Uterus (tissue), 4 donors: ENCODE data around the gene ARL13A. TPM values are rescaled to one million over a fixed set of nuclear protein-coding genes. Genes with fewer than 3 reads are reported as not detected.
"Not testable (repeated sequence)": the region's sequence is repeated elsewhere in the genome, so short reads cannot be mapped to it uniquely, and the experiment has no call there.

ENCODE experiments used
- DNase-seq, 2 donors: peaks; one replicate each; pipeline ENCODE4 v3.0.0-alpha.2; 2019 to 2020
- H3K27ac ChIP-seq, 2 donors: fragments of 200-600 bp; sonication (generic); 1 replicate in 1 of 2; 2 replicates in 1 of 2; pipeline ENCODE4 v1.5.1; 2016 to 2018
- H3K27me3 ChIP-seq, 2 donors: fragments of 200-600 bp; sonication (generic); one replicate each; pipeline ENCODE4 v1.5.1; 2018 to 2019; ENCODE audit warnings: control low read depth in 1 of 2
- H3K36me3 ChIP-seq, 2 donors: fragments of 200-600 bp; sonication (generic); one replicate each; pipeline ENCODE4 v1.5.1; 2019; ENCODE audit warnings: control low read depth in 1 of 2
- H3K4me1 ChIP-seq, 2 donors: fragments of 200-600 bp; sonication (generic); one replicate each; pipeline ENCODE4 v1.5.1; 2018 to 2019; ENCODE audit warnings: control low read depth in 1 of 2
- H3K4me3 ChIP-seq, 2 donors: fragments of 200-600 bp; sonication (generic); 1 replicate in 1 of 2; 2 replicates in 1 of 2; pipeline ENCODE4 v1.5.1; 2018 to 2019; ENCODE audit warnings: mild to moderate bottlenecking in 1 of 2
- H3K9me3 ChIP-seq, 2 donors: fragments of 200-600 bp; sonication (generic); one replicate each; pipeline ENCODE4 v1.5.1; 2019; ENCODE audit warnings: control low read depth in 1 of 2
- POLR2A ChIP-seq, 2 donors: fragments of 450-650 bp; IDR thresholded peaks; one replicate each; pipeline ENCODE4 v1.6.1; 2016; ENCODE audit warnings: antibody characterized with exemption in 2 of 2, mild to moderate bottlenecking in 1 of 2, moderate library complexity in 1 of 2
- intact Hi-C: fragments of 100-400 bp; cut with DNase I; formaldehyde crosslinking; loops from one replicate; pipeline ENCODE4 v1.15.1; 2023; ENCODE audit warnings: low total_unique reads
- total RNA-seq, 4 donors: library from RNA; depleted of rRNA in 3 of 4; stranded (reverse); fragments of >200 nt in 3 of 4; gene quantifications; one replicate each; pipeline versions ENCODE4 v1.1.0 to v1.2.4, GENCODE V29; 2014 to 2023
- TF ChIP-seq, protein P1 (sequence below), 4 experiments: fragments of 200-600 bp in 2 of 4; fragments of 450-650 bp in 2 of 4; sonication (generic) in 2 of 4; IDR thresholded peaks; one replicate each; pipeline ENCODE4 v1.5.1; 2016 to 2019; ENCODE audit warnings: antibody characterized with exemption in 4 of 4, mild to moderate bottlenecking in 2 of 4, moderate library complexity in 1 of 4
- donor health status: DM: yes; HTN: yes; CAD: no.

Gene ARL13A
- total RNA-seq, 4 donors from 2014 or later = not detected

- no peak for DNase-seq
- Histone ChIP-seq H3K9me3 (no peaks in the 10 kb centered on the region), H3K36me3 (no peaks in the 10 kb centered on the region), H3K27ac (no peak overlapping the region), H3K27me3 (no peaks in the 10 kb centered on the region), H3K4me3 (no peak overlapping the region), H3K4me1 (no peaks in the 10 kb centered on the region)
- intact Hi-C loops = no loop called here
- no peak for TF ChIP-seq POLR2A (IDR thresholded peaks at IDR 0.05)
- TF ChIP-seq, protein P1, sequence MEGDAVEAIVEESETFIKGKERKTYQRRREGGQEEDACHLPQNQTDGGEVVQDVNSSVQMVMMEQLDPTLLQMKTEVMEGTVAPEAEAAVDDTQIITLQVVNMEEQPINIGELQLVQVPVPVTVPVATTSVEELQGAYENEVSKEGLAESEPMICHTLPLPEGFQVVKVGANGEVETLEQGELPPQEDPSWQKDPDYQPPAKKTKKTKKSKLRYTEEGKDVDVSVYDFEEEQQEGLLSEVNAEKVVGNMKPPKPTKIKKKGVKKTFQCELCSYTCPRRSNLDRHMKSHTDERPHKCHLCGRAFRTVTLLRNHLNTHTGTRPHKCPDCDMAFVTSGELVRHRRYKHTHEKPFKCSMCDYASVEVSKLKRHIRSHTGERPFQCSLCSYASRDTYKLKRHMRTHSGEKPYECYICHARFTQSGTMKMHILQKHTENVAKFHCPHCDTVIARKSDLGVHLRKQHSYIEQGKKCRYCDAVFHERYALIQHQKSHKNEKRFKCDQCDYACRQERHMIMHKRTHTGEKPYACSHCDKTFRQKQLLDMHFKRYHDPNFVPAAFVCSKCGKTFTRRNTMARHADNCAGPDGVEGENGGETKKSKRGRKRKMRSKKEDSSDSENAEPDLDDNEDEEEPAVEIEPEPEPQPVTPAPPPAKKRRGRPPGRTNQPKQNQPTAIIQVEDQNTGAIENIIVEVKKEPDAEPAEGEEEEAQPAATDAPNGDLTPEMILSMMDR (IDR thresholded peaks at IDR 0.05) = no peak
These were observed 20.6 kb downstream of the ARL13A start for GRCh38 chrX:100990139-100990538.

GRCh38 chrX:100994352-100995281 lies 25.1 kb downstream of the ARL13A start:
- intact Hi-C loops = no loop called here
- H3K4me3 ChIP-seq = no peak overlapping the region
- H3K4me1 ChIP-seq = no peaks in the 10 kb centered on the region
- H3K27me3 ChIP-seq = no peaks in the 10 kb centered on the region
- no peaks in the 10 kb centered on the region for H3K9me3 ChIP-seq
- no peak for TF ChIP-seq POLR2A (IDR thresholded peaks at IDR 0.05)
- TF ChIP-seq, protein P1 (IDR thresholded peaks at IDR 0.05) = no peak
- no peak overlapping the region for H3K27ac ChIP-seq
- no peaks in the 10 kb centered on the region for H3K36me3 ChIP-seq
- DNase-seq = no peak

DNA sequence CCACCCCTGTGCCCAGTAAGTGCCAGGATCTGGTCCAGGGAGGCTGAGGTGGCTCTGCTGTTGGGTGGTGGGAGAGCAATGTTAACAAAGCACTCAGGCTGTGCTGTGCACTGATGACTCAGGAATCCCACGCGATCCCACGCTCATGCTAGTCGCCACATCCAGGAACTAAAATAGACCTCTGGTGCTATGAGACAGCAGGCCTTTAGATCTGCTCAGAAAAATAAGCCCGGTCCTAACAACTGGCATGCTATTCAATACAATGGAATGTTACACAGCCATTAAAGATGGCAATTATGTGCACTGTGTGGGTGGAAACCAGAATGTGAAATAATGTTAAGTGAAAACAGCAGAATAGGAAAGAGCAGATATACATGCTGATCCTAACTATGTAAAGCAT lies 26.0 kb downstream of the ARL13A start:
- Histone ChIP-seq H3K9me3 (no peaks in the 10 kb centered on the region), H3K36me3 (no peaks in the 10 kb centered on the region), H3K27me3 (no peaks in the 10 kb centered on the region), H3K4me3 (no peak overlapping the region), H3K4me1 (no peaks in the 10 kb centered on the region), H3K27ac (no peak overlapping the region)
- intact Hi-C loops = no loop called here
- TF ChIP-seq, protein P1 (IDR thresholded peaks at IDR 0.05) = no peak
- TF ChIP-seq POLR2A (IDR thresholded peaks at IDR 0.05) = no peak
- DNase-seq = no peak

DNA sequence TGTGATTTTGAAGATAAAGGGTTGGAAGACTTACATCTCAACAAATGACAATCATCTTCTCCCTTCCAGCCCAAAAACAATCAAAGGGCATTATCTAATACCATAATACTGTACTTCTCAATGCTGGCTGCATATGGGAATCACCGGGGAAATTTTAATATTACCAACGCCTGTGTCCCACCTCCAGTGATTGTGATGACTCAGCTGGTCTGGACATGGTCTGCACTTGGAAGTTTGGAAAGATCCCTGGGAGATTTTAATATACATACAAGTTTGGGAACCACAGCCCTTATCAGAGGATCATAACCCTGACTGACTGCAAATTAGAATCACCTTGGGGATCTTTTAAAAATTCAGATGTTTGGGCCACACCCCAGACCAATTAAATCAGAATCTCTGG lies 29.9 kb downstream of the ARL13A start:
- TF ChIP-seq POLR2A (IDR thresholded peaks at IDR 0.05) = no peak
- TF ChIP-seq, protein P1 (IDR thresholded peaks at IDR 0.05) = no peak
- Histone ChIP-seq H3K27me3 (no peaks in the 10 kb centered on the region), H3K9me3 (no peaks in the 10 kb centered on the region), H3K36me3 (no peaks in the 10 kb centered on the region), H3K27ac (no peak overlapping the region), H3K4me1 (no peaks in the 10 kb centered on the region), H3K4me3 (no peak overlapping the region)
- intact Hi-C loops = no loop called here
- no peak for DNase-seq

DNA sequence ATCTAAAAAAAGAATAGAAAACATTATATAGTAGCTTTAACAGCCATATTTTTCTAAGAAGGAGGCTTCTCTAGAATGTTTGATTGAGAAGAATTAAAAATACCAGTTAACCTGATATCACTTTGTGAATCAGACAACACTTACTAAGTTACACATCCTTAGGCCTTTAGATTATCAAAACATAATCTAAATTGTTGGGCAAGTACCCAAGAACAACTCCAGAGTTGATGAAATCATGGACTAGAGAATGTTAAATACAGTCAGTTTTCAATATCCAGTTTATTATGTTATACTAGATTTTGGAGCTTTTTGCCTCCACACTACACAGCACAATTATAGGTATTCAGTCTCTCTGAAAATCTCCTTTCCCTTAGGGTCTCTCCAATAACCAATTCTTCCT lies 39.6 kb downstream of the ARL13A start:
- H3K9me3 ChIP-seq = no peaks in the 10 kb centered on the region
- intact Hi-C loops = no loop called here
- H3K27ac ChIP-seq = no peak overlapping the region
- H3K4me1 ChIP-seq = no peaks in the 10 kb centered on the region
- no peaks in the 10 kb centered on the region for H3K36me3 ChIP-seq
- no peaks in the 10 kb centered on the region for H3K27me3 ChIP-seq
- no peak for DNase-seq
- H3K4me3 ChIP-seq = no peak overlapping the region
- no peak for TF ChIP-seq POLR2A (IDR thresholded peaks at IDR 0.05)
- TF ChIP-seq, protein P1 (IDR thresholded peaks at IDR 0.05) = no peak

- H3K4me3 ChIP-seq, H3K27ac ChIP-seq, H3K36me3 ChIP-seq, intact Hi-C loops, H3K27me3 ChIP-seq, DNase-seq, H3K9me3 ChIP-seq, H3K4me1 ChIP-seq: not testable (repeated sequence)
These were observed 42.5 kb downstream of the ARL13A start for GRCh38 chrX:101012031-101012430.
